GM23338 (cell line): Measurements from ENCODE around the gene PITPNC1. TPM values are rescaled to one million over a fixed set of nuclear protein-coding genes. Genes with fewer than 3 reads are reported as not detected.

Experiments used
- ATAC-seq: fragments of 200-7000 bp; cut with Tn5 transposase; 3 replicates; pipeline ENCODE4 v1.9.1; 2020
- DNase-seq: peaks from one replicate; pipeline ENCODE4 v3.0.0-alpha.2; 2015; ENCODE audit warnings: low spot score
- H2AFZ ChIP-seq: fragments of 200-600 bp; sonication (generic); 2 replicates; pipeline ENCODE4 v1.8.0; 2016; ENCODE audit warnings: antibody characterized with exemption, mild to moderate bottlenecking, moderate library complexity
- H3F3A ChIP-seq: fragments of 200-600 bp; sonication (generic); replicated peaks from 2 replicates; pipeline ENCODE4 v1.8.0; 2017; ENCODE audit warnings: antibody characterized with exemption, mixed run types, low read depth
- H3K27ac ChIP-seq: fragments of 200-600 bp; sonication (generic); 2 replicates; pipeline ENCODE4 v1.6.1; 2016; ENCODE audit warnings: low read depth
- H3K27me3 ChIP-seq: fragments of 200-600 bp; sonication (generic); 2 replicates; pipeline ENCODE4 v1.8.0; 2016; ENCODE audit warnings: mild to moderate bottlenecking, mixed run types, moderate library complexity; ENCODE audit not compliant: insufficient read depth
- H3K36me3 ChIP-seq: fragments of 200-600 bp; sonication (generic); 2 replicates; pipeline ENCODE4 v1.8.0; 2016; ENCODE audit warnings: mild to moderate bottlenecking; ENCODE audit not compliant: insufficient read depth
- H3K4me1 ChIP-seq: fragments of 200-600 bp; sonication (generic); 2 replicates; pipeline ENCODE4 v1.8.0; 2016; ENCODE audit warnings: mild to moderate bottlenecking, moderate library complexity; ENCODE audit not compliant: insufficient read depth
- H3K4me2 ChIP-seq: fragments of 200-600 bp; sonication (generic); 2 replicates; pipeline ENCODE4 v1.7.1; 2017; ENCODE audit warnings: mixed run types
- H3K4me3 ChIP-seq: fragments of 200-600 bp; sonication (generic); 2 replicates; pipeline ENCODE4 v1.6.1; 2016; ENCODE audit warnings: mixed run types
- H3K79me2 ChIP-seq: fragments of 200-600 bp; sonication (generic); replicated peaks from 2 replicates; pipeline ENCODE4 v1.8.0; 2017; ENCODE audit warnings: mild to moderate bottlenecking; ENCODE audit not compliant: insufficient read depth
- H3K9me2 ChIP-seq: fragments of 200-600 bp; sonication (generic); 2 replicates; pipeline ENCODE4 v1.8.0; 2017; ENCODE audit not compliant: insufficient read depth
- H4K20me1 ChIP-seq: fragments of 200-600 bp; sonication (generic); replicated peaks from 2 replicates; pipeline ENCODE4 v1.8.0; 2017; ENCODE audit warnings: mild to moderate bottlenecking; ENCODE audit not compliant: insufficient read depth
- H3K27ac Mint-ChIP-seq: 2 replicates; pipeline ENCODE4 v1.8.0; 2020; ENCODE audit warnings: inconsistent platforms, mild to moderate bottlenecking, moderate library complexity, mixed read lengths
- H3K27me3 Mint-ChIP-seq: 3 replicates; pipeline ENCODE4 v1.8.0; 2022; ENCODE audit warnings: low read depth, mild to moderate bottlenecking, moderate library complexity, mixed read lengths, inconsistent platforms; ENCODE audit not compliant: insufficient read depth, poor library complexity
- H3K36me3 Mint-ChIP-seq: 3 replicates; pipeline ENCODE4 v1.8.0; 2021; ENCODE audit warnings: low read depth, mild to moderate bottlenecking, inconsistent platforms, moderate library complexity, mixed read lengths
- H3K4me1 Mint-ChIP-seq: 3 replicates; pipeline ENCODE4 v1.8.0; 2020; ENCODE audit warnings: mild to moderate bottlenecking, inconsistent platforms, mixed read lengths
- H3K4me3 Mint-ChIP-seq: 3 replicates; pipeline ENCODE4 v1.8.0; 2021; ENCODE audit warnings: moderate library complexity, mild to moderate bottlenecking, inconsistent platforms, mixed read lengths
- H3K9me3 Mint-ChIP-seq: 3 replicates; pipeline ENCODE4 v1.8.0; 2020; ENCODE audit warnings: moderate library complexity, mild to moderate bottlenecking, inconsistent platforms, mixed read lengths
- CREB1 ChIP-seq: fragments of 250-450 bp; sonication (Bioruptor Pico); IDR thresholded peaks from 2 replicates; pipeline ENCODE4 v1.5.0; 2020; ENCODE audit warnings: low read depth, mild to moderate bottlenecking, moderate library complexity
- ETS1 ChIP-seq: IDR thresholded peaks from 2 replicates; pipeline ENCODE4 v1.6.1; 2016; ENCODE audit warnings: antibody characterized with exemption
- EZH2 ChIP-seq: fragments of 200-600 bp; sonication (generic); IDR thresholded peaks from one replicate; pipeline ENCODE4 v1.8.0; 2017; ENCODE audit warnings: antibody characterized with exemption, mild to moderate bottlenecking, low read depth; ENCODE audit not compliant: unreplicated experiment
- EZH2phosphoT487 ChIP-seq: fragments of 200-600 bp; sonication (generic); IDR thresholded peaks from one replicate; pipeline ENCODE4 v1.8.1; 2018; ENCODE audit warnings: antibody characterized with exemption; ENCODE audit not compliant: unreplicated experiment
- JUNB ChIP-seq: IDR thresholded peaks from one replicate; pipeline ENCODE4 v1.6.1; 2016; ENCODE audit warnings: antibody characterized with exemption; ENCODE audit not compliant: unreplicated experiment
- NANOG ChIP-seq: IDR thresholded peaks from 2 replicates; pipeline ENCODE4 v1.6.1; 2016; ENCODE audit warnings: antibody characterized with exemption, borderline replicate concordance
- POLR2AphosphoS5 ChIP-seq: IDR thresholded peaks from 2 replicates; pipeline ENCODE4 v1.6.1; 2016; ENCODE audit warnings: antibody characterized with exemption, low read depth
- REST ChIP-seq: IDR thresholded peaks from one replicate; pipeline ENCODE4 v1.6.1; 2018; ENCODE audit warnings: antibody characterized with exemption; ENCODE audit not compliant: unreplicated experiment
- STAT1 ChIP-seq: IDR thresholded peaks from one replicate; pipeline ENCODE4 v1.6.1; 2016; ENCODE audit warnings: antibody characterized with exemption; ENCODE audit not compliant: unreplicated experiment
- ZNF114 ChIP-seq: fragments of 250-450 bp; sonication (Bioruptor Pico); IDR thresholded peaks from 2 replicates; pipeline ENCODE4 v1.5.0; 2020; ENCODE audit warnings: mild to moderate bottlenecking, moderate library complexity
- ZNF331 ChIP-seq: fragments of 250-450 bp; sonication (Bioruptor Pico); IDR thresholded peaks from 2 replicates; pipeline ENCODE4 v1.5.0; 2020; ENCODE audit warnings: low read depth, mild to moderate bottlenecking, moderate library complexity
- ZNF462 ChIP-seq: fragments of 250-450 bp; sonication (Bioruptor Pico); IDR thresholded peaks from 2 replicates; pipeline ENCODE4 v1.5.0; 2020; ENCODE audit warnings: mild to moderate bottlenecking, moderate library complexity
- polyA plus RNA-seq: library from polyadenylated mRNA; unstranded; fragments of >200 nt; fragmentation: Nextera tagmentation; extraction: Ambion mirVana; gene quantifications from 2 replicates; pipeline ENCODE4 v1.2.1, GENCODE V29; 2016
- total RNA-seq: library from RNA; depleted of rRNA; stranded (reverse); fragments of >200 nt; shearing (Covaris generic); gene quantifications from 2 replicates; pipeline ENCODE4 v1.2.3, GENCODE V29; 2014

PITPNC1 gene
- total and polyA plus RNA-seq, 2 experiments from 2014 or later: 23.0 to 32.6 TPM

GRCh38 chr17:67679721-67680120, 302.6 kb downstream of the PITPNC1 start (continued):
- TF ChIP-seq ZNF331 (CRISPR knock-in tag): no peak
- no peak for TF ChIP-seq CREB1 (CRISPR knock-in tag)
- TF ChIP-seq JUNB: no peak
- no peak for TF ChIP-seq EZH2

- H3K9me3 Mint-ChIP-seq: no peaks in the 10 kb centered on the region
- Histone ChIP-seq H3K27ac (peak overlapping the region; percentile 17), H3K36me3 (no peaks in the 10 kb centered on the region), H3K79me2 (no peaks in the 10 kb centered on the region), H3K4me2 (no peak overlapping the region), H2AFZ (no peak overlapping the region), H3K27me3 (no peaks in the 10 kb centered on the region), H3K9me2 (no peaks in the 10 kb centered on the region), H3K4me1 (no peaks in the 10 kb centered on the region; the same call in 1 of the 2 replicates), H3K4me3 (no peak overlapping the region), H4K20me1 (no peaks in the 10 kb centered on the region), H3F3A (no peaks in the 10 kb centered on the region)
- DNase-seq (no peak), ATAC-seq (no peak)
- H3K27ac Mint-ChIP-seq: no peak overlapping the region
- no peak overlapping the region for H3K4me3 Mint-ChIP-seq
- peaks cover 4% of the 10 kb centered on the region for H3K4me1 Mint-ChIP-seq
- peaks cover 1% of the 10 kb centered on the region for H3K27me3 Mint-ChIP-seq
- H3K36me3 Mint-ChIP-seq: no peaks in the 10 kb centered on the region
- no peak for TF ChIP-seq ZNF462
- no peak for TF ChIP-seq POLR2AphosphoS5
- no peak for TF ChIP-seq EZH2
- TF ChIP-seq NANOG: no peak
- no peak for TF ChIP-seq ZNF114 (CRISPR knock-in tag)
- no peak for TF ChIP-seq ETS1
- TF ChIP-seq EZH2phosphoT487: no peak
- no peak for TF ChIP-seq ZNF331 (CRISPR knock-in tag)
- TF ChIP-seq REST: no peak
- no peak for TF ChIP-seq JUNB
- no peak for TF ChIP-seq STAT1
- TF ChIP-seq CREB1 (CRISPR knock-in tag): no peak
Measured at GRCh38 chr17:67680445-67681224, 303.6 kb downstream of the PITPNC1 start.
